ENCODE data around the gene ARHGEF28.

The ARHGEF28 gene

DNA sequence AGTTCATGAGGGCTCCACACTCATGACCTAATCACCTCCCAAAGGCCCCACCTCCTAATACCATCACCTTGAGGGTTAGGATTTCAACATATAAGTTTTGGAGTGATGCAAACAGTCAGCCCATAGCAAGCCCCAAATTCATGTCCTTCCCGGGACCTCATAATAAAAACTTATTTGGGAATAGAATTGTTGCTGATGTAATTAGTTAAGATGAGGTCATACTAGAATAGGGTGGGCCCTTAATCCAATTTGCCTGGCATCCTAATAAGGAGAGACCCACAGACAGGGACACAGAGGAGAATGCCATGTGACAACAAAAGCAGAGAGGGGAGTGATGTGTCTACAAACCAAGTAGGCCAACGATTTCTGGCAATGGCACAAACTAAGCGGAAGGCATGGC, 347.1 kb downstream of the ARHGEF28 start:
- H3K4ac ChIP-seq (ENCODE audit: low read depth, low read length), result no peak overlapping the region
- H3K27ac ChIP-seq (ENCODE audit: low read depth, low read length), result no peak overlapping the region
- H3K14ac ChIP-seq (ENCODE audit: low read length), result no peak overlapping the region
- no peak overlapping the region for H3K9ac ChIP-seq (ENCODE audit: low read length)
- H3K4me3 ChIP-seq (ENCODE audit: low read depth, low read length), result no peak overlapping the region
- no peaks in the 10 kb centered on the region for H3K9me3 ChIP-seq (ENCODE audit: insufficient read depth, low read depth, low read length)
- no peaks in the 10 kb centered on the region for H3K27me3 ChIP-seq (ENCODE audit: insufficient read depth, low read length)
- no peak overlapping the region for H2AFZ ChIP-seq (ENCODE audit: insufficient read depth, low read length, poor library complexity)
- no peak overlapping the region for H3K18ac ChIP-seq (ENCODE audit: low read length)
- no peak overlapping the region for H2AK5ac ChIP-seq (ENCODE audit: low read length)
- no peak overlapping the region for H4K12ac ChIP-seq (ENCODE audit: low read depth, low read length)
- WGBS (ENCODE audit: extremely low coverage, insufficient coverage, insufficient read length), result no CpG with 5 or more reads among the region's 3 CpGs
- H2BK12ac ChIP-seq (ENCODE audit: low read length), result no peak overlapping the region
- no peak for DNase-seq
- H2BK120ac ChIP-seq (ENCODE audit: insufficient read depth, low read length, poor library complexity), result no peak overlapping the region
- no peaks in the 10 kb centered on the region for H3K36me3 ChIP-seq (ENCODE audit: control insufficient read depth in 1 of 2, insufficient read depth in 2 of 2, low read length in 2 of 2)
- no peaks in the 10 kb centered on the region for H3K79me1 ChIP-seq (ENCODE audit: low read length)
- no peaks in the 10 kb centered on the region for H3K4me1 ChIP-seq (ENCODE audit: control insufficient read depth in 1 of 2, insufficient read depth in 2 of 2, low read length in 2 of 2)
- no peak overlapping the region for H4K8ac ChIP-seq (ENCODE audit: low read depth, low read length)
- no peak overlapping the region for H4K91ac ChIP-seq (ENCODE audit: low read depth, low read length)
- no peak overlapping the region for H3K4me2 ChIP-seq (ENCODE audit: low read length)
- no peaks in the 10 kb centered on the region for H3K79me2 ChIP-seq (ENCODE audit: control insufficient read depth, insufficient read depth, low read length, poor library complexity)
- no peak overlapping the region for H3K23ac ChIP-seq (ENCODE audit: low read length)
- no peak overlapping the region for H2BK5ac ChIP-seq (ENCODE audit: low read depth, low read length, poor library complexity)

DNA sequence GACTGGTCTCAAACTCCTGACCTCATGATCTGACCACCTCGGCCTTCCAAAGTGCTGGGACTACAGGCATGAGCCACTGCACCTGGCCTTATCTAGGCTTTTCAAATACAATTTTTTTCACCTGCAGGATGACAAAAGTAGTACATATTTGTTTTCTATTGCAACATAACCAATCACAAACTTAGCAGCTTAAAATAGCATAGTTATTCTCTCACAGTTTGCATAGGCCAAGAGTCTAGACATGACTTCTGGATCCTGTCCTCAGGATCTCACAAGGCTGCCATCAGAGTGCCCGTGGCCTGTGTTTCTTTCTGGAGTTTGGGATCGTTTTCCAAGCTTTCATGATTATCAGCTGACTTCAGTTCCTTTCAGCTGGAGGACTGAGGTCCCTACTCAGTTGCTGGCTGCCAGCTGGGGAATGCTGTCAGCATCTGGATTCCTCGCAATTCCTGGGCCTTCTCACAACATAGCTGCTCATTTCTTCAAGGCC, 348.9 kb downstream of the ARHGEF28 start:
- H2BK120ac ChIP-seq (ENCODE audit: insufficient read depth, low read length, poor library complexity), result no peak overlapping the region
- no peaks in the 10 kb centered on the region for H3K4me1 ChIP-seq (ENCODE audit: control insufficient read depth in 1 of 2, insufficient read depth in 2 of 2, low read length in 2 of 2)
- no peaks in the 10 kb centered on the region for H3K79me1 ChIP-seq (ENCODE audit: low read length)
- H3K79me2 ChIP-seq (ENCODE audit: control insufficient read depth, insufficient read depth, low read length, poor library complexity), result no peaks in the 10 kb centered on the region
- H3K36me3 ChIP-seq (ENCODE audit: control insufficient read depth in 1 of 2, insufficient read depth in 2 of 2, low read length in 2 of 2), result no peaks in the 10 kb centered on the region
- no peak overlapping the region for H2BK5ac ChIP-seq (ENCODE audit: low read depth, low read length, poor library complexity)
- H2AFZ ChIP-seq (ENCODE audit: insufficient read depth, low read length, poor library complexity), result no peak overlapping the region
- H4K91ac ChIP-seq (ENCODE audit: low read depth, low read length), result no peak overlapping the region
- no peak overlapping the region for H2AK5ac ChIP-seq (ENCODE audit: low read length)
- no peaks in the 10 kb centered on the region for H3K27me3 ChIP-seq (ENCODE audit: insufficient read depth, low read length)
- no peak overlapping the region for H3K23ac ChIP-seq (ENCODE audit: low read length)
- no peaks in the 10 kb centered on the region for H3K9me3 ChIP-seq (ENCODE audit: insufficient read depth, low read depth, low read length)
- H3K4me2 ChIP-seq (ENCODE audit: low read length), result no peak overlapping the region
- H3K4ac ChIP-seq (ENCODE audit: low read depth, low read length), result no peak overlapping the region
- no peak overlapping the region for H3K4me3 ChIP-seq (ENCODE audit: low read depth, low read length)
- no peak overlapping the region for H4K8ac ChIP-seq (ENCODE audit: low read depth, low read length)
- H2BK12ac ChIP-seq (ENCODE audit: low read length), result no peak overlapping the region
- H4K12ac ChIP-seq (ENCODE audit: low read depth, low read length), result no peak overlapping the region
- no CpG with 5 or more reads among the region's 4 CpGs for WGBS (ENCODE audit: extremely low coverage, insufficient coverage, insufficient read length)
- peak; percentile 66 to 80 for DNase-seq
- no peak overlapping the region for H3K18ac ChIP-seq (ENCODE audit: low read length)
- H3K14ac ChIP-seq (ENCODE audit: low read length), result no peak overlapping the region
- H3K27ac ChIP-seq (ENCODE audit: low read depth, low read length), result no peak overlapping the region
- H3K9ac ChIP-seq (ENCODE audit: low read length), result no peak overlapping the region

DNA sequence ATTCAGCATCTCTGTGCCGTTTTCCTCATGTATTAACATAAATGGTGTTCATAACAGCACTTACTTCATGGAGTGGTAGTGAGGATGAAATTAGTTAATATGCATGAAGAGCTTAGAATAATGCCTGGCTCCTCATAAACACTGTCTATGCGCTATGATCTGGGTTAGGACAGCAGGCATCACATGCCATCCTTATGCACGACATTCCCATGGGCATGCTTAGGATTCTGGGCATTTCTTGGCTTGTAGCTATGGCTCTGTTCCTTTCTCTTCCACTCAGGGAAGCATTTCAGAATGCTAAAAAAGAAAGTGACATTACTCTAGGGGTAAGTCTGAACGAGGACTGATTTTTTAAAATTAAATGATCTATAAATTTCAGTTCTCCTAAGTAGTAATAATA, 349.8 kb downstream of the ARHGEF28 start:
- Histone ChIP-seq H2AFZ (ENCODE audit: insufficient read depth, low read length, poor library complexity) (no peak overlapping the region), H3K18ac (ENCODE audit: low read length) (no peak overlapping the region), H3K9ac (ENCODE audit: low read length) (no peak overlapping the region), H2BK12ac (ENCODE audit: low read length) (no peak overlapping the region), H2BK5ac (ENCODE audit: low read depth, low read length, poor library complexity) (no peak overlapping the region), H3K79me2 (ENCODE audit: control insufficient read depth, insufficient read depth, low read length, poor library complexity) (no peaks in the 10 kb centered on the region), H3K4ac (ENCODE audit: low read depth, low read length) (no peak overlapping the region), H4K91ac (ENCODE audit: low read depth, low read length) (no peak overlapping the region), H4K8ac (ENCODE audit: low read depth, low read length) (no peak overlapping the region), H2BK120ac (ENCODE audit: insufficient read depth, low read length, poor library complexity) (no peak overlapping the region), H3K36me3 (ENCODE audit: control insufficient read depth in 1 of 2, insufficient read depth in 2 of 2, low read length in 2 of 2) (no peaks in the 10 kb centered on the region), H3K79me1 (ENCODE audit: low read length) (no peaks in the 10 kb centered on the region), H3K4me2 (ENCODE audit: low read length) (no peak overlapping the region), H3K9me3 (ENCODE audit: insufficient read depth, low read depth, low read length) (no peaks in the 10 kb centered on the region), H3K23ac (ENCODE audit: low read length) (no peak overlapping the region), H4K12ac (ENCODE audit: low read depth, low read length) (no peak overlapping the region), H3K4me3 (ENCODE audit: low read depth, low read length) (no peak overlapping the region), H2AK5ac (ENCODE audit: low read length) (no peak overlapping the region), H3K27ac (ENCODE audit: low read depth, low read length) (no peak overlapping the region), H3K4me1 (ENCODE audit: control insufficient read depth in 1 of 2, insufficient read depth in 2 of 2, low read length in 2 of 2) (no peaks in the 10 kb centered on the region), H3K14ac (ENCODE audit: low read length) (no peak overlapping the region), H3K27me3 (ENCODE audit: insufficient read depth, low read length) (no peaks in the 10 kb centered on the region)
- WGBS (ENCODE audit: extremely low coverage, insufficient coverage, insufficient read length), result no CpG with 5 or more reads among the region's 4 CpGs
- peak in 1 of 2 donors; percentile 55 for DNase-seq

DNA sequence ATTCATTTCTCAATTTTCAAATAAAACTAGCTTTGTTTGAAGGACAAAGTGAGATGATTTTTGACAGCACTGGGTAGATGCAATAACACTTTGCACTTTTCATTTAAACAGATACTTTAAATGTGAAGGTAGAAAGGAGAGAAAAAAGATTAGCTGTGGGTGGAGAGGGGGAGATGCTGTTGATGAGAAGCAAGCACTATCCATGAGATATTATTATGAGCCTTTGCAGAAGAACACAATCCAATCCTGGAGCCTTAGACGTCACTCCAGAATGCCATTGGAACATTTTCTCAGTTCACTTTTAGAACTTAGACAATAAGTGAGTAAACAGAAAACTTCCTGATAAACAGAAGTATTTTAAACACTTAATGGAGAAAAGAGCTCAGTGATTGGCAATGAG, 351.1 kb downstream of the ARHGEF28 start:
- Histone ChIP-seq H3K9me3 (ENCODE audit: insufficient read depth, low read depth, low read length) (no peaks in the 10 kb centered on the region), H2BK5ac (ENCODE audit: low read depth, low read length, poor library complexity) (no peak overlapping the region), H3K14ac (ENCODE audit: low read length) (no peak overlapping the region), H3K23ac (ENCODE audit: low read length) (no peak overlapping the region), H4K8ac (ENCODE audit: low read depth, low read length) (no peak overlapping the region), H3K4me3 (ENCODE audit: low read depth, low read length) (no peak overlapping the region), H3K9ac (ENCODE audit: low read length) (no peak overlapping the region), H3K18ac (ENCODE audit: low read length) (no peak overlapping the region), H4K12ac (ENCODE audit: low read depth, low read length) (no peak overlapping the region), H2AFZ (ENCODE audit: insufficient read depth, low read length, poor library complexity) (no peak overlapping the region), H3K4me2 (ENCODE audit: low read length) (no peak overlapping the region), H3K79me2 (ENCODE audit: control insufficient read depth, insufficient read depth, low read length, poor library complexity) (no peaks in the 10 kb centered on the region), H3K4ac (ENCODE audit: low read depth, low read length) (no peak overlapping the region), H3K27ac (ENCODE audit: low read depth, low read length) (no peak overlapping the region), H2AK5ac (ENCODE audit: low read length) (no peak overlapping the region), H4K91ac (ENCODE audit: low read depth, low read length) (no peak overlapping the region), H2BK12ac (ENCODE audit: low read length) (no peak overlapping the region), H2BK120ac (ENCODE audit: insufficient read depth, low read length, poor library complexity) (no peak overlapping the region), H3K36me3 (ENCODE audit: control insufficient read depth in 1 of 2, insufficient read depth in 2 of 2, low read length in 2 of 2) (no peaks in the 10 kb centered on the region), H3K27me3 (ENCODE audit: insufficient read depth, low read length) (no peaks in the 10 kb centered on the region), H3K4me1 (ENCODE audit: control insufficient read depth in 1 of 2, insufficient read depth in 2 of 2, low read length in 2 of 2) (no peaks in the 10 kb centered on the region), H3K79me1 (ENCODE audit: low read length) (no peaks in the 10 kb centered on the region)
- WGBS (ENCODE audit: extremely low coverage, insufficient coverage, insufficient read length), result no CpG with 5 or more reads among the region's 1 CpG
- no peak for DNase-seq

Measured in trophoblast cell (in vitro differentiated cells and primary cell).